Calu3 (cell line): ENCODE data around the gene SASS6. TPM values are rescaled to one million over a fixed set of nuclear protein-coding genes. Genes with fewer than 3 reads are reported as not detected.

Source experiments
- Bru-seq: library from RNA; stranded (reverse); fragments of 400-500 nt; gene quantifications from one replicate; lab custom pipeline; 2021; lab: Mats Ljungman, UMichigan
- BruChase-seq, 2 experiments: library from RNA; stranded (reverse); fragments of 400-500 nt; gene quantifications; one replicate each; lab custom pipeline; 2021; lab: Mats Ljungman, UMichigan
- BruUV-seq: library from RNA; stranded (reverse); fragments of 400-500 nt; replicated peaks from 2 replicates; lab custom pipeline; 2021; lab: Mats Ljungman, UMichigan
- CTCF ChIA-PET: fragments of 300-600 bp; sonication (Branson Sonifier 250); formaldehyde crosslinking; loops from one replicate; lab custom pipeline; 2022; ENCODE audit warnings: antibody characterized with exemption; lab: Charles Lee
- DNase-seq: peaks from one replicate; pipeline ENCODE4 v3.0.0; 2022
- H3K27ac Mint-ChIP-seq: one replicate; pipeline ENCODE4 v1.8.0; 2022; ENCODE audit warnings: mixed read lengths; ENCODE audit not compliant: unreplicated experiment
- H3K27me3 Mint-ChIP-seq: one replicate; pipeline ENCODE4 v1.8.0; 2022; ENCODE audit warnings: mixed read lengths; ENCODE audit not compliant: unreplicated experiment
- H3K36me3 Mint-ChIP-seq: one replicate; pipeline ENCODE4 v1.8.0; 2022; ENCODE audit warnings: mild to moderate bottlenecking, moderate library complexity, mixed read lengths; ENCODE audit not compliant: insufficient read depth, unreplicated experiment
- H3K4me1 Mint-ChIP-seq: one replicate; pipeline ENCODE4 v1.8.0; 2022; ENCODE audit warnings: mild to moderate bottlenecking, low read depth, mixed read lengths; ENCODE audit not compliant: unreplicated experiment
- H3K4me3 Mint-ChIP-seq: one replicate; pipeline ENCODE4 v1.8.0; 2022; ENCODE audit warnings: mild to moderate bottlenecking, low read depth, moderate library complexity, mixed read lengths; ENCODE audit not compliant: unreplicated experiment
- H3K9me3 Mint-ChIP-seq: one replicate; pipeline ENCODE4 v1.8.0; 2022; ENCODE audit warnings: low read depth, mixed read lengths; ENCODE audit not compliant: unreplicated experiment
- CTCF ChIP-seq: fragments of 200-600 bp; IDR thresholded peaks from one replicate; pipeline ENCODE4 v1.8.0; 2022; ENCODE audit warnings: antibody characterized with exemption; ENCODE audit not compliant: unreplicated experiment
- intact Hi-C: fragments of 100-400 bp; cut with micrococcal nuclease; formaldehyde crosslinking; loops from one replicate; pipeline ENCODE4 v1.10.0; 2022; ENCODE audit not compliant: unreplicated experiment
- long read RNA-seq: library from polyadenylated mRNA; stranded (forward); transcript quantifications from one replicate; pipeline ENCODE4 v2.0.0, GENCODE V29; 2022
- total RNA-seq: library from RNA; stranded (reverse); gene quantifications from 2 replicates; pipeline ENCODE4 v1.2.3, GENCODE V29; 2022

Gene SASS6, protein sequence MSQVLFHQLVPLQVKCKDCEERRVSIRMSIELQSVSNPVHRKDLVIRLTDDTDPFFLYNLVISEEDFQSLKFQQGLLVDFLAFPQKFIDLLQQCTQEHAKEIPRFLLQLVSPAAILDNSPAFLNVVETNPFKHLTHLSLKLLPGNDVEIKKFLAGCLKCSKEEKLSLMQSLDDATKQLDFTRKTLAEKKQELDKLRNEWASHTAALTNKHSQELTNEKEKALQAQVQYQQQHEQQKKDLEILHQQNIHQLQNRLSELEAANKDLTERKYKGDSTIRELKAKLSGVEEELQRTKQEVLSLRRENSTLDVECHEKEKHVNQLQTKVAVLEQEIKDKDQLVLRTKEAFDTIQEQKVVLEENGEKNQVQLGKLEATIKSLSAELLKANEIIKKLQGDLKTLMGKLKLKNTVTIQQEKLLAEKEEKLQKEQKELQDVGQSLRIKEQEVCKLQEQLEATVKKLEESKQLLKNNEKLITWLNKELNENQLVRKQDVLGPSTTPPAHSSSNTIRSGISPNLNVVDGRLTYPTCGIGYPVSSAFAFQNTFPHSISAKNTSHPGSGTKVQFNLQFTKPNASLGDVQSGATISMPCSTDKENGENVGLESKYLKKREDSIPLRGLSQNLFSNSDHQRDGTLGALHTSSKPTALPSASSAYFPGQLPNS
- total RNA-seq = 8.2 and 8.7 TPM in 2 replicates
- percentile 79 among the genes with signal in this experiment for Bru-seq, nascent RNA
- BruChase-seq, experiment 1, labeled RNA remaining after a 6-hour chase = percentile 61 among the genes with signal in this experiment
- percentile 73 among the genes with signal in this experiment for BruChase-seq, experiment 2, labeled RNA remaining after a 2-hour chase
- long read RNA-seq, partial matches to known transcripts = 0 of 8 reads
- long read RNA-seq, other reads (novel, unspliced or antisense) = 5 of 8 reads

GRCh38 chr1:100132566-100133477, at the start of gene SASS6, which contains the start of gene TRMT13:
Gene SASS6 (minus strand): TSS chr1:100132930. CDS start chr1:100132814, 116 bp downstream.
Gene TRMT13 (plus strand): TSS chr1:100133163. CDS start chr1:100133169, 6 bp downstream.
- peak; percentile 88 for DNase-seq
- H3K27me3 Mint-ChIP-seq = no peaks in the 10 kb centered on the region
- intact Hi-C loops = loop anchor here (5.0 to 10.0 kb wide), 2 partner anchors 96 to 322 kb away; a partner anchor contains a TSS
- TF ChIP-seq CTCF = no peak
- peak within 1 kb of the TSS; percentile 93 for H3K4me3 Mint-ChIP-seq
- peak within 1 kb of the TSS; percentile 62 for H3K27ac Mint-ChIP-seq
- peaks cover 25% of the 10 kb centered on the region for H3K36me3 Mint-ChIP-seq
- no peaks in the 10 kb centered on the region for H3K9me3 Mint-ChIP-seq
- peaks cover 8% of the 10 kb centered on the region for H3K4me1 Mint-ChIP-seq
- CTCF ChIA-PET = interaction anchor here (1.1 kb wide), 1 partner anchor 327 kb away, joined by 3 read pairs; no protein-coding TSS in a partner anchor
- BruUV-seq = no TSS peak

DNA sequence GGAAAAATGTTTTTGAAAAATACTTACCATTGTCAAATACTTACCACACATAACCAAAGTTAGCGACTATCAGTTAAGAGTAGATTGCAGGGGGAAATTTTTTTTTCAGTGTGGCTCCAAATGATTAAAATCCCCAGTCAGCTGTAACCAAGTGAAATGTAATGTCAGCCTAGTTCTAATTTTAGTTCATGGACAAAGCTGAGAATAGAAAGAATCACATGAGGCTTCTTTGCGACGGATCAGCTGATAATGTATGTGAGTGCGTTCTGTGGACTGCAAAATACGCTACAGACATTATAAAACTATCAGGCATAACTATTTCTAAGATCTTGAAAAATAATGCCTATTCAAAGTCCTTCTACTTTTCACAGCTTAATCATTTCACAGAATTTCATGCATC, 45.4 kb upstream of the SASS6 start, which contains the start of gene LRRC39:
Gene LRRC39 (minus strand): TSS at position 166 of the 400 bp plus-strand sequence. CDS start 9,740 bp downstream, outside the sequence.
- Mint-ChIP-seq H3K36me3 (no peaks in the 10 kb centered on the region), H3K27ac (no peak within 1 kb of the TSS), H3K27me3 (no peaks in the 10 kb centered on the region), H3K4me3 (no peak within 1 kb of the TSS), H3K4me1 (no peaks in the 10 kb centered on the region), H3K9me3 (no peaks in the 10 kb centered on the region)
- no peak for DNase-seq
- intact Hi-C loops = no loop called here
- TF ChIP-seq CTCF = no peak
- BruUV-seq = no TSS peak
- CTCF ChIA-PET = no interaction called here

DNA sequence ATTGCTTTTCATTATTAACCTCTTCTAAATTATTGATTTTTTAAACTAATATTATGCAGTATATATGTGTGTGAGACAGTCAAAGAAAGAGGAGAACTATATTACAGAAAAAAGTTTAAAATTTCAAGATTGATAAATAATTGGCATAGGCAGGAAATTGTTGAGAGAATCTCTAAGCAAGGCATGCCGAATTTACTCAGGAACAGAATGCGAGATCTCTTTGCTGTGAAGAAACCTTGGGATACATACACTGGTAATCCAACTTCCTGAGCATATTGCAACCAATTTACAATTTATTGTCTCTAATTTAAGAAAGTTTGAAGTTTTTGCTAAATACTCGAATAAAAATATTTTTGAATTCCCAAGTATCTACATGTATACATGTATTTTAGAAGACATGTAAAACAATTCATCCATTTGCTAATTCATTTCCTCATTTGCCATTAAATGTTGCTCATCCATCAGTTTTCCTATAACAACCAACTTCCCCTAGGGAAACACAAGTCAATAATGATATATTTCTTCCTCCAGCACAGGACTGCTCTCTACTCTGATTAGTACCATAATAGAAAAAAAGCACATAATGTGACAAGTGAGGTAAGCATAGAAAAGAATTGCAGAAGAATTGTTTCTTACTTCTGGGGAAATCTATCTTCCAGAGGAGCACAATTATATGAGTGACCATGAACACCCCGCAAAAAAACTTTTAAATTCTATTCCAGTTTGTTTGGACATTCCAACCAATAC, 44.7 kb upstream of the SASS6 start:
- H3K4me1 Mint-ChIP-seq = no peaks in the 10 kb centered on the region
- CTCF ChIA-PET = no interaction called here
- H3K36me3 Mint-ChIP-seq = no peaks in the 10 kb centered on the region
- DNase-seq = no peak
- H3K27me3 Mint-ChIP-seq = no peaks in the 10 kb centered on the region
- no peak overlapping the region for H3K4me3 Mint-ChIP-seq
- TF ChIP-seq CTCF = no peak
- BruUV-seq = no TSS peak
- no peak overlapping the region for H3K27ac Mint-ChIP-seq
- H3K9me3 Mint-ChIP-seq = no peaks in the 10 kb centered on the region
- intact Hi-C loops = no loop called here
